K562 (cell line): Measurements from ENCODE around the gene DMRTC1. TPM values are rescaled to one million over a fixed set of nuclear protein-coding genes. Genes with fewer than 3 reads are reported as not detected.
"Not testable (repeated sequence)": the region's sequence is repeated elsewhere in the genome, so short reads cannot be mapped to it uniquely, and the experiment has no call there.

ENCODE experiments used
- ATAC-seq: fragments of 200-7000 bp; cut with Tn5 transposase; 3 replicates; pipeline ENCODE4 v1.9.1; 2020; ENCODE audit warnings: moderate library complexity
- BruUV-seq: library from RNA; stranded (reverse); fragments of 400-500 nt; replicated peaks from 2 replicates; lab custom pipeline; 2021; lab: Mats Ljungman, UMichigan
- CTCF ChIA-PET: fragments of 300-600 bp; formaldehyde crosslinking; extraction: SDS; loops from one replicate; lab custom pipeline; 2021; ENCODE audit warnings: low intra/inter-chr PET ratio; lab: Yijun Ruan, JAX
- POLR2A ChIA-PET: fragments of 300-600, 350-650 bp; sonication (Branson Sonifier 250); formaldehyde crosslinking; extraction: SDS; loops from one replicate; lab custom pipeline; 2021; ENCODE audit warnings: antibody characterized with exemption, inconsistent platforms; lab: Yijun Ruan, JAX
- DNase-seq, 4 experiments: peaks; one replicate each; pipeline versions ENCODE4 v3.0.0 to v3.0.0-alpha.2; 2011 to 2018; ENCODE audit warnings: low spot score in 3 of 4, mixed read lengths in 3 of 4; ENCODE audit errors: extremely low read depth in 1 of 4
- FAIRE-seq: peaks from 2 replicates; lab custom pipeline; 2011; peaks lifted over from hg19 to GRCh38; lab: Jason Lieb, UNC
- H2AFZ ChIP-seq: 2 replicates; pipeline ENCODE4 v1.6.0; 2011; ENCODE audit warnings: low read depth, low read length, control low read depth, inconsistent platforms
- H3K27ac ChIP-seq: fragments of 200-600 bp; 3 replicates; pipeline ENCODE4 v1.8.0; 2011; ENCODE audit warnings: low read depth, mild to moderate bottlenecking, control low read depth, inconsistent platforms, low read length, moderate library complexity, mixed read lengths; ENCODE audit errors: extremely low read depth
- H3K27me3 ChIP-seq, 2 experiments: fragments of 300-600 bp in 1 of 2; 2 replicates in 1 of 2; 3 replicates in 1 of 2; pipeline versions ENCODE4 v1.6.0 to v1.8.0; 2011; ENCODE audit warnings: inconsistent platforms in 2 of 2, low read length in 2 of 2, mild to moderate bottlenecking in 1 of 2, mixed read lengths in 1 of 2, moderate library complexity in 1 of 2; ENCODE audit not compliant: control insufficient read depth in 2 of 2, insufficient read depth in 2 of 2
- H3K36me3 ChIP-seq: fragments of 300-600 bp; 3 replicates; pipeline ENCODE4 v1.8.0; 2011; ENCODE audit warnings: mild to moderate bottlenecking, low read length, inconsistent platforms; ENCODE audit not compliant: control insufficient read depth, insufficient read depth
- H3K4me1 ChIP-seq, 2 experiments: fragments of 200-600 bp in 1 of 2; replicated peaks in 1 of 2; 2 replicates in 1 of 2; 3 replicates in 1 of 2; pipeline versions ENCODE4 v1.5.1 to v1.8.0; 2011; ENCODE audit warnings: inconsistent platforms in 2 of 2, low read length in 2 of 2, mild to moderate bottlenecking in 1 of 2, mixed read lengths in 1 of 2, moderate library complexity in 1 of 2; ENCODE audit not compliant: control insufficient read depth in 2 of 2, insufficient read depth in 2 of 2
- H3K4me2 ChIP-seq: 2 replicates; pipeline ENCODE4 v1.6.1; 2011; ENCODE audit warnings: low read length, control low read depth, inconsistent platforms, mixed read lengths; ENCODE audit not compliant: insufficient read depth
- H3K4me3 ChIP-seq: fragments of 200-600 bp; sonication (generic), shearing (Covaris generic); 2 replicates; pipeline ENCODE4 v1.5.1; 2016; ENCODE audit warnings: control low read depth, inconsistent platforms
- H3K79me2 ChIP-seq: fragments of 200-600 bp; 3 replicates; pipeline ENCODE4 v1.8.0; 2011; ENCODE audit warnings: low read length, inconsistent platforms; ENCODE audit not compliant: control insufficient read depth, insufficient read depth
- H3K9ac ChIP-seq, 2 experiments: 2 replicates each; pipeline versions ENCODE4 v1.6.0 to v1.6.1; 2011; ENCODE audit warnings: low read depth in 2 of 2, low read length in 2 of 2, control low read depth in 1 of 2, inconsistent platforms in 1 of 2, mild to moderate bottlenecking in 1 of 2, mixed read lengths in 1 of 2; ENCODE audit not compliant: insufficient read depth in 1 of 2
- H3K9me1 ChIP-seq: one replicate; pipeline ENCODE4 v1.6.0; 2011; ENCODE audit warnings: inconsistent platforms, mild to moderate bottlenecking, low read length, moderate library complexity; ENCODE audit not compliant: control insufficient read depth, insufficient read depth
- H3K9me3 ChIP-seq: replicated peaks from 2 replicates; pipeline ENCODE4 v1.5.1; 2011; ENCODE audit warnings: low read depth, low read length, inconsistent platforms; ENCODE audit not compliant: control insufficient read depth, insufficient read depth
- H4K20me1 ChIP-seq: replicated peaks from 2 replicates; pipeline ENCODE4 v1.6.1; 2011; ENCODE audit warnings: low read length, inconsistent platforms, mixed read lengths; ENCODE audit not compliant: control insufficient read depth, insufficient read depth
- WGBS: fragments of 100-300 bp; shearing (Covaris generic); methylation state at CpG from one replicate; pipeline ENCODE4 v1.1.6; 2016; ENCODE audit warnings: low coverage, mixed read lengths; ENCODE audit not compliant: insufficient coverage; ENCODE audit errors: missing lambda C conversion rate; 5-methylcytosine and 5-hydroxymethylcytosine counted together
- in situ Hi-C: fragments of 300-500 bp; cut with MboI; formaldehyde crosslinking; loops from 4 replicates; pipeline ENCODE4 v1.15.0; 2018; ENCODE audit warnings: inconsistent platforms, mixed read lengths
- intact Hi-C: fragments of 100-400 bp; cut with micrococcal nuclease; formaldehyde crosslinking; loops from 2 replicates; pipeline ENCODE4 v1.14.2; 2022
- polyA plus RNA-seq, 8 experiments: library from polyadenylated mRNA; depleted of rRNA in 4 of 8; stranded (reverse) in 5 of 8; unstranded in 3 of 8; fragments of >200 nt; fragmentation: Nextera tagmentation in 2 of 8; fragmentation: Illumina TruSeq in 1 of 8; extraction: Ambion mirVana in 2 of 8; extraction: Trizol in 1 of 8; gene quantifications; 2 replicates each; pipeline versions ENCODE4 v1.2.1 to v1.2.3, GENCODE V29; 2011 to 2014; ENCODE audit warnings: inconsistent platforms in 1 of 8, missing spikeins in 1 of 8
- total RNA-seq, 7 experiments: library from RNA; depleted of rRNA in 6 of 7; stranded (reverse); fragments of >200 nt in 6 of 7; fragmentation: Illumina TruSeq in 2 of 7; extraction: Trizol in 2 of 7; gene quantifications; 2 replicates each; pipeline versions ENCODE4 v1.2.1 to v1.2.3, GENCODE V29; 2011 to 2021; ENCODE audit warnings: low replicate concordance in 1 of 7

DMRTC1 gene
- total and polyA plus RNA-seq, 9 of the 15 experiments (the other 6 are each of a cell fraction or from before 2014, with no cell fraction given): not detected

GRCh38 chrX:72971859-72972258, 28.2 kb upstream of the DMRTC1 start:
- FAIRE-seq, H3K4me2 ChIP-seq, H3K9ac ChIP-seq, ATAC-seq, CTCF ChIA-PET, H3K9me3 ChIP-seq, BruUV-seq, H3K4me1 ChIP-seq, H3K79me2 ChIP-seq, H4K20me1 ChIP-seq, intact Hi-C loops, H3K36me3 ChIP-seq, H3K9me1 ChIP-seq, H3K27ac ChIP-seq, POLR2A ChIA-PET, DNase-seq, H3K27me3 ChIP-seq, H2AFZ ChIP-seq, H3K4me3 ChIP-seq: not testable (repeated sequence)
- in situ Hi-C loops: loop anchor here (25.0 kb wide), 1 partner anchor 235 kb away; no protein-coding TSS in a partner anchor
- WGBS: no CpG with 5 or more reads among the region's 5 CpGs

DNA sequence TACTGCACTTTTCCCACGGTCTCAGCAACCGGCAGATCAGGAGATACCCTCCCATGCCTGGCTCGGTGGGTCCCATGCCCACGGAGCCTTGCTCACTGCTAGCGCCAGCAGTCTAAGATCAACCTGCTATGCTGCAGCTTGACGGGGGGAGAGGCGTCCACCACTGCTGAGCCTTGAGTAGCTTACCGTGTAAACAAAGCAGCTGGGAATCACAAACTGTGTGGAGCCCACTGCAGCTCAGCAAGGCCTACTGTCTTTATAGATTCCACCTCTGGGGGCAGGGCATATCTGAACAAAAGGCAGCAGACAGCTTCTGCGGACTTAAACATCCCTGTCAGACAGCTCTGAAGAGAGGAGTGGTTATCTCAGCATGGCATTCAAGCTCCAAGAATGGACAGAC, 16.3 kb upstream of the DMRTC1 start:
- ATAC-seq, H3K27ac ChIP-seq, CTCF ChIA-PET, H3K79me2 ChIP-seq, H4K20me1 ChIP-seq, H3K4me1 ChIP-seq, H3K4me3 ChIP-seq, FAIRE-seq, H3K36me3 ChIP-seq, BruUV-seq, H3K27me3 ChIP-seq, H3K9me1 ChIP-seq, POLR2A ChIA-PET, H3K9ac ChIP-seq, H3K4me2 ChIP-seq, intact Hi-C loops, DNase-seq, H2AFZ ChIP-seq, H3K9me3 ChIP-seq: not testable (repeated sequence)
- in situ Hi-C loops: loop anchor here (25.0 kb wide), 1 partner anchor 223 kb away; no protein-coding TSS in a partner anchor
- no CpG with 5 or more reads among the region's 9 CpGs for WGBS

DNA sequence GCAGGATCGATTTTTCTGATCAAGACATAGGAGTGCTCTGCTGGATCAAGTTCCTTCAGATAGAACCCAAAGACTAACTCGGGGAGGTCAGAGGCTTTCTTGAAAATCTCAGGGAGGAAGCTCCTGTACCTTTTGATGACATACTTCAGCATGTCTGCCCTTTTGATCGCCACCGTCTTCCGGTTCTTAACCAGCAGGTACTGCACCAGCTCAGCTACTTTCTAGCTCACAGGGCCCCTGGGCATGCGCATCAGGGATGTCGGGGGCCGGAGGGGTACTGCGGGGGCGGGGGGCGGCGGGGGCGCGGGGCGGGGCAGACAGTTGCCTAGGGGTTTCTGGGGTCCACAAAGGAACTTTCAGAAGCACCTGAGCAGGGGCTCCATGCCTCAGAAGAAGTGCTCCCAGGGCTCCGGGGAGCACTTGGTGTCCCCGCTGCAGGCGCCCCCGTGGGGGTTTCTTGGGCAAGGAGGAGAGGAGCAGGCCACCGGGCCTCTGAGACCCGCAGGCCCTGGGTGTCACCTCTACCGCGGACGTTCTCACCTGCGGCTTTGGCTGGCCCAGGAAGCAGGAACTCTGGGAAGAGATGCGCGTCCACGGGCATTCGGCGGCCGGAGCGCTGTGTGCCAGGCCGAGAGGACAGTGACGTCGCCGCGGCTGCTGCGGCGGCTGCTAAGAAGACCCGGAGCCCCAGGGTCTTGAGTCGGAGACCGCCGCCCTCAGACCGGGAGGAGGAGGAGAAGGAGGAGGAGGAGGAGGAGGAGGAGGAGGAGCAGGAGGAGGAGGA, 410 bp downstream of the DMRTC1 start:
- CTCF ChIA-PET, FAIRE-seq: not testable (repeated sequence)

DNA sequence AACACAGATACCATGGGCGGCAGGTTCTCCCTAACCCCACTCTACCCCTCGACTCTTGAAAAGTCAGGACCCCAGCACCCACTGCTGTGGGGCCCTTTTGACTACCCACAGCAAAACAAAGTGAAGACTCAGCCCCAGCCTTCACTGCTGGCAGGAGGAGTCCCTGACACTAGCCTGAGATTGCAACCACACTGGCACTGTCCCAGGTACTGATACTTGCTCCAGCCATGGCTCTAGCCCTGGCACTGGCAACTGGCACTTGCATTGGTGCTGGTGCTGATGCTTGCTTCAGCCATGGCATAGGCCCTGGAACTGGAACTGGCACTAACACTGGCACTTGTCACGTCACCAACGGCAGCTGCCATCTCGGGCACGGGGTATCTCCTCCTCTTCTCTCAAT, 1.4 kb downstream of the DMRTC1 start:
- WGBS: no CpG with 5 or more reads among the region's 6 CpGs
- POLR2A ChIA-PET, BruUV-seq, CTCF ChIA-PET, H3K79me2 ChIP-seq, H3K9me3 ChIP-seq, H3K9me1 ChIP-seq, DNase-seq, ATAC-seq, in situ Hi-C loops, H2AFZ ChIP-seq, H3K27ac ChIP-seq, H4K20me1 ChIP-seq, H3K4me2 ChIP-seq, H3K4me1 ChIP-seq, H3K36me3 ChIP-seq, H3K9ac ChIP-seq, FAIRE-seq, H3K27me3 ChIP-seq, H3K4me3 ChIP-seq, intact Hi-C loops: not testable (repeated sequence)

More for the DNA sequence above, 410 bp downstream of the DMRTC1 start:
- H3K4me2 ChIP-seq, intact Hi-C loops, H3K4me1 ChIP-seq, H3K27ac ChIP-seq, ATAC-seq, in situ Hi-C loops, DNase-seq, H2AFZ ChIP-seq, H4K20me1 ChIP-seq, H3K9me1 ChIP-seq, H3K79me2 ChIP-seq, H3K36me3 ChIP-seq, H3K9ac ChIP-seq, POLR2A ChIA-PET, BruUV-seq, H3K9me3 ChIP-seq, H3K4me3 ChIP-seq, H3K27me3 ChIP-seq: not testable (repeated sequence)
- WGBS: no CpG with 5 or more reads among the region's 44 CpGs
